Subcutaneous adipose tissue (tissue), 4 donors: ENCODE results near the gene SUN2. TPM values are rescaled to one million over a fixed set of nuclear protein-coding genes. Genes with fewer than 3 reads are reported as not detected.

Source experiments
- CTCF ChIP-seq: fragments of 450-650 bp; IDR thresholded peaks from one replicate; pipeline ENCODE4 v1.5.1; 2016; ENCODE audit warnings: low read depth, mild to moderate bottlenecking, control low read depth, antibody characterized with exemption, moderate library complexity
- total RNA-seq, 4 donors: library from RNA; depleted of rRNA; stranded (reverse); fragments of >200 nt; gene quantifications; one replicate each; pipeline ENCODE4 v1.1.0, GENCODE V29; 2016

The SUN2 gene
- total RNA-seq, 4 donors from 2014 or later = 177 to 749 (median 361) TPM

- no peak for TF ChIP-seq CTCF
These were observed 50.3 kb downstream of the SUN2 start, which contains the start of gene GTPBP1 for GRCh38 chr22:38705235-38706100. GTPBP1 (plus strand) TSS chr22:38705944; CDS start chr22:38705956, 12 bp downstream.

GRCh38 chr22:38704654-38705234 lies 51.1 kb downstream of the SUN2 start:
- no peak for TF ChIP-seq CTCF

- no peak for TF ChIP-seq CTCF
These were observed 54.8 kb downstream of the SUN2 start, which contains the start of gene JOSD1 for GRCh38 chr22:38700789-38701628. JOSD1 (minus strand) TSS chr22:38700943; CDS start chr22:38699987, 956 bp downstream.

- no peak for TF ChIP-seq CTCF
These were observed 55.5 kb downstream of the SUN2 start for GRCh38 chr22:38700270-38700788.

- no peak for TF ChIP-seq CTCF
These were observed 56.0 kb downstream of the SUN2 start for GRCh38 chr22:38699784-38700183.

- no peak for TF ChIP-seq CTCF
These were observed 56.7 kb downstream of the SUN2 start for GRCh38 chr22:38699143-38699542.
